Astrocyte (in vitro differentiated cells and primary cell): ENCODE data around the gene EIF2AK2. TPM values are rescaled to one million over a fixed set of nuclear protein-coding genes. Genes with fewer than 3 reads are reported as not detected.

Experiments used
- DNase-seq: peaks from one replicate; pipeline ENCODE4 v3.0.0-alpha.2; 2010; ENCODE audit warnings: low read depth
- FAIRE-seq: peaks from 2 replicates; lab custom pipeline; 2011; peaks lifted over from hg19 to GRCh38; lab: Jason Lieb, UNC
- H2AFZ ChIP-seq: 2 replicates; pipeline ENCODE4 v1.6.0; 2012; ENCODE audit warnings: low read depth, low read length, inconsistent platforms
- H3K27ac ChIP-seq: 2 replicates; pipeline ENCODE4 v1.5.1; 2011; ENCODE audit warnings: low read depth, low read length, inconsistent platforms
- H3K27me3 ChIP-seq: 2 replicates; pipeline ENCODE4 v1.6.0; 2011; ENCODE audit warnings: low read length, inconsistent platforms; ENCODE audit not compliant: insufficient read depth
- H3K36me3 ChIP-seq: 2 replicates; pipeline ENCODE4 v1.5.1; 2011; ENCODE audit warnings: low read length, inconsistent platforms; ENCODE audit not compliant: insufficient read depth
- H3K4me1 ChIP-seq: 2 replicates; pipeline ENCODE4 v1.5.1; 2011; ENCODE audit warnings: low read length, inconsistent platforms; ENCODE audit not compliant: insufficient read depth
- H3K4me2 ChIP-seq: 2 replicates; pipeline ENCODE4 v1.6.0; 2012; ENCODE audit warnings: low read length, inconsistent platforms
- H3K4me3 ChIP-seq: 2 replicates; pipeline ENCODE4 v1.5.1; 2011; ENCODE audit warnings: low read depth, mild to moderate bottlenecking, low read length, inconsistent platforms; ENCODE audit not compliant: insufficient read depth
- H3K79me2 ChIP-seq: 2 replicates; pipeline ENCODE4 v1.6.0; 2012; ENCODE audit warnings: mild to moderate bottlenecking, low read length, inconsistent platforms; ENCODE audit not compliant: insufficient read depth
- H3K9ac ChIP-seq: 2 replicates; pipeline ENCODE4 v1.6.0; 2012; ENCODE audit warnings: mild to moderate bottlenecking, low read length, inconsistent platforms
- H3K9me3 ChIP-seq: 2 replicates; pipeline ENCODE4 v1.5.1; 2012; ENCODE audit warnings: low read depth, mild to moderate bottlenecking, low read length, inconsistent platforms; ENCODE audit not compliant: insufficient read depth
- H4K20me1 ChIP-seq: 2 replicates; pipeline ENCODE4 v1.6.0; 2012; ENCODE audit warnings: low read length, inconsistent platforms; ENCODE audit not compliant: insufficient read depth
- H3K27ac Mint-ChIP-seq: one replicate; pipeline ENCODE4 v1.8.0; 2021; ENCODE audit warnings: mild to moderate bottlenecking, mixed read lengths; ENCODE audit not compliant: unreplicated experiment
- H3K27me3 Mint-ChIP-seq: one replicate; pipeline ENCODE4 v1.8.0; 2021; ENCODE audit warnings: low read depth, mixed read lengths; ENCODE audit not compliant: unreplicated experiment
- H3K36me3 Mint-ChIP-seq: one replicate; pipeline ENCODE4 v1.8.0; 2021; ENCODE audit warnings: low read depth, mixed read lengths; ENCODE audit not compliant: unreplicated experiment
- H3K4me1 Mint-ChIP-seq: one replicate; pipeline ENCODE4 v1.8.0; 2021; ENCODE audit warnings: low read depth, mixed read lengths; ENCODE audit not compliant: unreplicated experiment
- H3K4me3 Mint-ChIP-seq: one replicate; pipeline ENCODE4 v1.8.0; 2021; ENCODE audit warnings: mild to moderate bottlenecking, moderate library complexity, mixed read lengths; ENCODE audit not compliant: unreplicated experiment
- H3K9me3 Mint-ChIP-seq: one replicate; pipeline ENCODE4 v1.8.0; 2021; ENCODE audit warnings: mild to moderate bottlenecking, mixed read lengths; ENCODE audit not compliant: unreplicated experiment
- EZH2 ChIP-seq: IDR thresholded peaks from 2 replicates; pipeline ENCODE4 v1.6.1; 2012; ENCODE audit warnings: mild to moderate bottlenecking, low read length, inconsistent platforms; ENCODE audit not compliant: insufficient read depth
- total RNA-seq: library from RNA; stranded (reverse); gene quantifications from 2 replicates; pipeline ENCODE4 v1.2.1, GENCODE V29; 2021
- TF ChIP-seq, protein P1 (sequence below): IDR thresholded peaks from 2 replicates; pipeline ENCODE4 v1.5.1; 2011; ENCODE audit warnings: low read depth, mild to moderate bottlenecking, inconsistent platforms, low read length, moderate library complexity; ENCODE audit not compliant: insufficient read depth

The EIF2AK2 gene
- total RNA-seq, 1 donor from 2014 or later, result 147 TPM

DNA sequence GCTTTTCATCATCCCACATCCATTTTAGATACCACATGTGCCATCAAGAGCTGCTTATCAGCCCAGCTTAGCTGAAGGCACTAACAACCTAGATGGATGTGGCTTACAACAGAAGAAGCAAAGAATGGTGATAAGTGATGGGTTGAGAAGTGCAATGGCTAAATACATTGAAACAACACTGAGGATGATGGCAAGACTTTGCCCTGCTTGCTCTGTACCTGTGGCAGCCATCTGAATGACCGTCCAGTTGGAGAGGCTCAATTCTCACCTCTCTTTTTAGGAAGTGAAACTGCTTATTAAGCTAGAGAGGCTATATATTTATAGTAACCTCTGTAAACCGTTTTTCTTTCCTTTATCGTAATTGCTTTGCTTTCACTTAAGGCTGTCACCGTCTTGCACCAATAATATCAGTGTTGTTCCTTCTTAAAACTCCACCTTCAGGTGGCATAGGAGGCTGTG is 66.7 kb downstream of the EIF2AK2 start:
- no peaks in the 10 kb centered on the region for H3K27me3 Mint-ChIP-seq
- peaks cover 32% of the 10 kb centered on the region for H3K36me3 ChIP-seq

DNA sequence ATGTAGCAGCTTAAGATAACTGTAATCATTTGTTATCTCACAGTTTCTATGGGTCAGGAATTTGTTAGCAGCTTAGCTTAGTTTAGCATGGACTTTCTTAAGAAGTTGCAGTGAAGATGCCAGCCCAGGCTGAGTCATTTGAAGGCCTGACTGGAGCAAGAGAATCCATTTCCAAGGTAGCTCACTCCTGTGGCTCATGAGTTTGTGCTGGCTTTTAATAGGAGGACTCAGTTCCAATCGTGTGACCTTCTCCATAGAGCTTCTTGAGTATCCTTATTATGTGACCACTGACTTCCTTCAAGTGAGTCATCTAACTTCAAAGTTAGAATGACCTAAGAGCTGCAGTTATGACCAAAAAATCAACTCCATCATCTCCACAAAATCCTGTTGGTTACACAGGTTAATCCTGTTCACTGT is 71.0 kb downstream of the EIF2AK2 start:
- H3K4me3 ChIP-seq, result peak overlapping the region; percentile 99
- H3K4me1 ChIP-seq, result peaks cover 19% of the 10 kb centered on the region
- peaks cover 10% of the 10 kb centered on the region for H3K36me3 ChIP-seq
- H3K79me2 ChIP-seq, result peaks cover 47% of the 10 kb centered on the region
- H3K4me1 Mint-ChIP-seq, result peaks cover 3% of the 10 kb centered on the region
- H3K27me3 ChIP-seq, result no peaks in the 10 kb centered on the region
- DNase-seq (peak; percentile 77), FAIRE-seq (peak; percentile 41)
- H4K20me1 ChIP-seq, result no peaks in the 10 kb centered on the region
- TF ChIP-seq, protein P1, sequence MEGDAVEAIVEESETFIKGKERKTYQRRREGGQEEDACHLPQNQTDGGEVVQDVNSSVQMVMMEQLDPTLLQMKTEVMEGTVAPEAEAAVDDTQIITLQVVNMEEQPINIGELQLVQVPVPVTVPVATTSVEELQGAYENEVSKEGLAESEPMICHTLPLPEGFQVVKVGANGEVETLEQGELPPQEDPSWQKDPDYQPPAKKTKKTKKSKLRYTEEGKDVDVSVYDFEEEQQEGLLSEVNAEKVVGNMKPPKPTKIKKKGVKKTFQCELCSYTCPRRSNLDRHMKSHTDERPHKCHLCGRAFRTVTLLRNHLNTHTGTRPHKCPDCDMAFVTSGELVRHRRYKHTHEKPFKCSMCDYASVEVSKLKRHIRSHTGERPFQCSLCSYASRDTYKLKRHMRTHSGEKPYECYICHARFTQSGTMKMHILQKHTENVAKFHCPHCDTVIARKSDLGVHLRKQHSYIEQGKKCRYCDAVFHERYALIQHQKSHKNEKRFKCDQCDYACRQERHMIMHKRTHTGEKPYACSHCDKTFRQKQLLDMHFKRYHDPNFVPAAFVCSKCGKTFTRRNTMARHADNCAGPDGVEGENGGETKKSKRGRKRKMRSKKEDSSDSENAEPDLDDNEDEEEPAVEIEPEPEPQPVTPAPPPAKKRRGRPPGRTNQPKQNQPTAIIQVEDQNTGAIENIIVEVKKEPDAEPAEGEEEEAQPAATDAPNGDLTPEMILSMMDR, result no peak
- TF ChIP-seq EZH2, result no peak
- H3K4me2 ChIP-seq, result peak overlapping the region; percentile 90
- no peak overlapping the region for H3K27ac Mint-ChIP-seq
- no peaks in the 10 kb centered on the region for H3K9me3 ChIP-seq
- no peaks in the 10 kb centered on the region for H3K27me3 Mint-ChIP-seq
- peaks cover 2% of the 10 kb centered on the region for H3K36me3 Mint-ChIP-seq
- peak overlapping the region; percentile 35 for H3K27ac ChIP-seq
- H2AFZ ChIP-seq, result no peak overlapping the region
- H3K9me3 Mint-ChIP-seq, result no peaks in the 10 kb centered on the region
- H3K9ac ChIP-seq, result peak overlapping the region; percentile 3
- peak overlapping the region; percentile 4 for H3K4me3 Mint-ChIP-seq

More for the DNA sequence above, 66.7 kb downstream of the EIF2AK2 start:
- Mint-ChIP-seq H3K4me1 (peaks cover 3% of the 10 kb centered on the region), H3K27ac (no peak overlapping the region), H3K4me3 (no peak overlapping the region), H3K36me3 (peaks cover 3% of the 10 kb centered on the region), H3K9me3 (no peaks in the 10 kb centered on the region)
- no peaks in the 10 kb centered on the region for H3K27me3 ChIP-seq
- no peaks in the 10 kb centered on the region for H4K20me1 ChIP-seq
- H3K4me2 ChIP-seq, result no peak overlapping the region
- H3K27ac ChIP-seq, result no peak overlapping the region
- H3K4me3 ChIP-seq, result no peak overlapping the region
- H3K79me2 ChIP-seq, result peaks cover 10% of the 10 kb centered on the region
- no peak for DNase-seq
- TF ChIP-seq EZH2, result no peak
- TF ChIP-seq, protein P1, result no peak
- FAIRE-seq, result no peak
- H3K9ac ChIP-seq, result no peak overlapping the region
- peaks cover 7% of the 10 kb centered on the region for H3K4me1 ChIP-seq
- no peak overlapping the region for H2AFZ ChIP-seq
- no peaks in the 10 kb centered on the region for H3K9me3 ChIP-seq

DNA sequence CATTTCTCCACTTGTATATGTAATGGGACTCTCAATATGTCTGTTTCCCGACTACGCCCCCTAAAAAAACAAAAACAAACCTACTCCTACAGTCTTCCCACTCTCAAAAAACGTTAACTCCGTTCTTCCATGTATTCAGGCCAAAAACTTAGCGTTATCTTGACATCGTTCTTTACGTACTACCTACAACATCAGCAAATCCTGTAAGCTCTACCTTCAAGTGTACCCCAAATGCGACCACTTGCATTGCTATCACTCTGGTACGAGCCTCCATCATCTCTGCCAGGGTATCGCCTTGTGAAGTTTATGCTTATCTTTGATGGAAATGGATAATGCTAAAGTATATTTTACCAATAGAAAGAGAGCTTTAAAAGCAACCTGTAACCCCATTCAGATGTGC is 72.0 kb downstream of the EIF2AK2 start:
- Mint-ChIP-seq H3K36me3 (peaks cover 6% of the 10 kb centered on the region), H3K27ac (no peak overlapping the region)
- no peak for FAIRE-seq

More for the DNA sequence above, 72.0 kb downstream of the EIF2AK2 start:
- peaks cover 55% of the 10 kb centered on the region for H3K79me2 ChIP-seq
- Mint-ChIP-seq H3K9me3 (no peaks in the 10 kb centered on the region), H3K27me3 (no peaks in the 10 kb centered on the region), H3K4me3 (no peak overlapping the region), H3K4me1 (peaks cover 3% of the 10 kb centered on the region)
- no peaks in the 10 kb centered on the region for H4K20me1 ChIP-seq
- DNase-seq, result no peak
- H3K36me3 ChIP-seq, result peaks cover 4% of the 10 kb centered on the region
- H3K9me3 ChIP-seq, result no peaks in the 10 kb centered on the region
- H3K4me3 ChIP-seq, result peak overlapping the region; percentile 99
- H3K27me3 ChIP-seq, result no peaks in the 10 kb centered on the region
- peak overlapping the region; percentile 88 for H3K9ac ChIP-seq
- no peak for TF ChIP-seq EZH2
- TF ChIP-seq, protein P1, result no peak
- H3K27ac ChIP-seq, result peak overlapping the region; percentile 71
- peak overlapping the region; percentile 98 for H2AFZ ChIP-seq
- H3K4me1 ChIP-seq, result peaks cover 19% of the 10 kb centered on the region
- H3K4me2 ChIP-seq, result peak overlapping the region; percentile 90
